ENCODE measurements around the gene WDR17.
"Not testable (repeated sequence)": the region's sequence is repeated elsewhere in the genome, so short reads cannot be mapped to it uniquely, and the experiment has no call there.

The WDR17 gene

DNA sequence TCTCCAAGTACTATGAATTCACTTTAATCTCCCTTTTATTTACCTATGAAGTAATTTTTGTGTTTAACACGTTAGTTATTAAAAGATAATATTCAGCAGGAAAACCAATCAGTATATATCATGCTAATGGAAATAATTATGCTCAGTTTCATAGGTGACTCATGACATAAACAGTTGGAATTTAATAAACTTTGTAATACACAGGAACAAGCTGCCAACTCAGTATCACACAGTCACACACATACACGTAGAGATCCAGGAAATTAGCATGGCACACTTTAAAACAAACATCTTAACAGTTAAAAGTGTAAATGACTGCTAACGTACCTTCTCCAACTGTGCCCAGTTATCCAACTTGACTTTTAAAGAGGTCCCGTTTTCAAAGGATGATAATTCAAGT is 127.5 kb downstream of the WDR17 start:
- no peak for DNase-seq (ENCODE audit: low spot score)

DNA sequence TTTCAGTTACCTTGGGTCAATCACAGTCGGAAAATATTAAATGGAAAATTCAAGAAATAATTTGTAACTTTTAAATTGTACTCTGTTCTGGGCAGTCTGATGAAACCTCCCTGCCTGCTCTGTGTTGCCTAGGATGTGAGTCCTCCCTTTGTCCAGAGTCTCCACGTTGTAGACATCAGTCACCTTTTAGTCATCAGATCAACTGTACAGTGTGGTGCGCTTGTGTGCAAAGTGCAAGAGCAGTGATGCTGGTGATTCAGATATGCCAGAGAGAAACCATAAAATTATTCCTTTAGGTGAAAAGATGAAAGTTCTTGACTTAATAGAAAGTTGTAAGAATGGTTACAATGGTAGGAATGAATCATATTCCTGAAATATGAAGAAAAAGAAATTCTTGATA is 128.3 kb downstream of the WDR17 start:
- DNase-seq (ENCODE audit: low spot score), result peak; percentile 56

- DNase-seq (ENCODE audit: low spot score), result peak; percentile 94
These were observed 129.7 kb downstream of the WDR17 start, which contains the start of gene SPATA4 for GRCh38 chr4:176195184-176195978. SPATA4 (minus strand) TSS chr4:176195585; CDS start chr4:176195562, 23 bp downstream.

GRCh38 chr4:176198316-176198903 is 132.8 kb downstream of the WDR17 start:
- DNase-seq (ENCODE audit: low spot score), result no peak

GRCh38 chr4:176205299-176205698 is 139.7 kb downstream of the WDR17 start:
- DNase-seq (ENCODE audit: low spot score), result no peak

- no peak for DNase-seq (ENCODE audit: low spot score)
These were observed 142.2 kb downstream of the WDR17 start for GRCh38 chr4:176207839-176208238.

DNA sequence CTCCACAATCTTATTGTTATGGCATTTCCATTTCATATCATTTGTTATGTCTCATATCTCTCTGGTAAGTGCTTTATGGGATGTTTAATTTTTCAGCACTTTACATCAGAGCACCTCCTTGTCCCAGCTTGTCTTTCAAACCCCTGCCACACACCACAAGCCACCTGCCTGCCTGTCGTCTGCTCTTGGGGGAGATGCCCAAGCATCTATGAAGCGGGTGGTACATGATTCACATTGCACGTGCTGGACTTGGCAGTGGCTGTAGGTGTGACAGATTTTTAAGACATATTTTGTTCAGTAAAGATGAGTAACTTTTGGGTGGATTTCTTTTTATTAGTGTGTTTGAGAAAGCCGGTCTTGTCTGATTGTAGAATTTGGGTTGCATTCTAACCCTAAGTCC is 143.9 kb downstream of the WDR17 start:
- DNase-seq (ENCODE audit: low spot score), result no peak

DNA sequence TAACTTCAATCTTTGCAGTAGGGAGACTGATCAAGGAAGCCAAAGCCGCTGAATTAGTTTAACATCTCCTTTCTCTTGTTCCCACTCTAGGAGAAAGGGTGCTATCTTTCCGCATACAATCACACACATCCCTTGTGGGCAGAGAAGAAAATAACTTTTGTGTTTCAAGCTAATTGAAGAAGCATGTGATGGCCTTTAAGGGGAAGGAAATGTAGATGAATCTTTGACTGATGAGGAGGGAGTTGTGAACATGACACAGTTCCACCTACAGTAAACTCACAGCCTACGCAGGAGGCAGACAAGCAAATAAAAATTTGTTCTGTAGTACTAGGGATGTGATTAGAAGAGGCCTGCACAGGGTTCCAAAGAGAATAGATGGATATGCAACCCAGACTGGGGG is 144.5 kb downstream of the WDR17 start:
- DNase-seq (ENCODE audit: low spot score), result no peak

DNA sequence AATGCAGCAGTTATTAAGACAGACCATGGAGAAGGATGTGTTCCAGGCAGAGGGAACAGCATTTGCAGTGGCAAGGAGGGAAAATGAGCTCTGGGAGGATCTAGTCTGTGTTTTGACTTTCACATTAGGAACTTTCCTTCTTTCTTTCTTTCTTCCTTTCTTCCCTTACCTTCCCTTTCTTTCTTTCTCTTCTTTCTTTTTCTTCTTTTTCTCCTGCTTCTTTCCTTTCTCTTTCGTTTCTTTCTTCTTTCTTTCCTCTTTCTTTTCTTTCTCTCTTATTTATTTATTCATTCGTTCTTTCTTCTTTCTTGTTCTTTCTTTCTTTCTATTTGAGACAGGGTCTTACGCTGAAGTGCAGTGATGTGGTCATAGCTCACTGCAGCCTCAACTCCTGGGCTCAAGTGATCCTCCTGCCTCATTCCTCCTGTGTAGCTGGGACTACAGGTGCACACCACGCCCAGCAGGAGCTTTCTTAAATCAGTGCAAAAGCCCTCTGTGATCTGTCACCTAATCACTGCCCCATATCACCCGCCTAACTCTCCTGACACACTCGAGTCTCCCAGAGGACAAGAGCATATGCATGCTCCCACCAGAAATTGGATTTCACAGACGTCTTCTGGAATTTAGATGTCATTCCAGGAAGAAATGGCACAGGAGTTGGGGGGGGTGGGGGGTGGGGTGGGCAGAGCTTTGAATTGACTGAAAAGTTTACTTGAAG is 145.1 kb downstream of the WDR17 start:
- no peak for DNase-seq (ENCODE audit: low spot score)

GRCh38 chr4:176212351-176212750 is 146.7 kb downstream of the WDR17 start:
- not testable (repeated sequence) for DNase-seq (ENCODE audit: low spot score)

DNA sequence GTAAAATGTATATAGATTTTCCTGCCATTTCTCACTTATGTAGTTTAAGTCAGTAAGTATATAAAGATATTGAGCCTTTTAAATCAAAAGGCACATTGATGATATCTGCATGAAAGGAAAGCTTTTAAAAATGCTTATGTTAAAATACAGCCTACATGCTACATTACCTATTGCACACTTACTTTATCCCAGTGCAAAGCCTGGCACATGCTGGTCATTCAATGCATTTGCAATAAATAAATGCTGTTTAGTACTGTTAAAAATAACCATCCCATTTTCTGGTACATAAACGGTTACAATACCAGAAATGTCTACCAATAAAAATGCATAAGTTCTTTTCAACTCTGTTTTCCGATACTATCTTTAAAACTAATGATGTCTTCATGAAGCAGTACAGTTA is 151.9 kb downstream of the WDR17 start:
- DNase-seq (ENCODE audit: low spot score), result no peak

- no peak for DNase-seq (ENCODE audit: low spot score)
These were observed 156.5 kb downstream of the WDR17 start for GRCh38 chr4:176222149-176222548.

DNA sequence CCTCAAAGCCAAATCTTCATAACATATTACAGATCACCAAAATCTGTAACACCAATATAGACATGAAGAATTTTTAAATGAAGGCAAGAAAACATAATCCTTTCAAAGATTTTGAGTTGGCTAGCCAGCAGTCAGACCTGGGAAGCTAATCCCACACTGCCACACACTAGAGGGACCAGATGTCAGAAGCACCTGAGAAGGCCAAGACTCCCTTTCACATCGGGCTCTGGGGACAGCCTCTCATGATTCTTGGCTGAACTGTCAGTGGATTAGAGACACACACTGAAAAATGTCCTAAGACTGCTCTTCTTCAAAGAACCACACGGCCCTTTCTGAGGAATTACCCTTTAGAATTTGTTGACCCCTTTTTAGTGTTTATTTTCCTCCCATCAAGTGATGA is 157.9 kb downstream of the WDR17 start:
- DNase-seq (ENCODE audit: low spot score), result no peak

DNA sequence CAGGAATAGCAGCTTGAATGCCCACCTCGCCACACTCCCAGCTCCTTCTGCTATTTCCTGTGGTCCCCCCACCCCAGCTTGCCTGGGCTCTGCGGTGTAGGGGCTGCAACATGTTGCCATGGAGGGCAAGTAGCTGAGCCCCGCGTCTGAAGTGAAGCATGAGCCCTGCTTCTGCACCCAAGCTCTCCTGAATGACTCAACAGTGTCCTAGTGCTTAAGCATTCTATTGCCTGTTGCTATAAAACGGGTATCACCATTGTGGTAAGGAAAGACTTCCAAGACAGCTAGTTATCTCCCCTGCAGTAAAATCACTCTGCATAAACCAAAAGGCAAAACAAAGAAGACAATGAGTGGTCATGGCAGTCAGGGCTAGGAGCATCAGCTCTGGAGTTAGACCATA is 161.1 kb downstream of the WDR17 start:
- no peak for DNase-seq (ENCODE audit: low spot score)

- DNase-seq (ENCODE audit: low spot score), result no peak
These were observed 164.0 kb downstream of the WDR17 start for GRCh38 chr4:176229645-176230044.
